GM23338 (cell line): Measurements from ENCODE around the gene SPINK2. TPM values are rescaled to one million over a fixed set of nuclear protein-coding genes. Genes with fewer than 3 reads are reported as not detected.

Experiments used
- ATAC-seq: fragments of 200-7000 bp; cut with Tn5 transposase; 3 replicates; pipeline ENCODE4 v1.9.1; 2020
- DNase-seq: peaks from one replicate; pipeline ENCODE4 v3.0.0-alpha.2; 2015; ENCODE audit warnings: low spot score
- H2AFZ ChIP-seq: fragments of 200-600 bp; sonication (generic); 2 replicates; pipeline ENCODE4 v1.8.0; 2016; ENCODE audit warnings: antibody characterized with exemption, mild to moderate bottlenecking, moderate library complexity
- H3F3A ChIP-seq: fragments of 200-600 bp; sonication (generic); replicated peaks from 2 replicates; pipeline ENCODE4 v1.8.0; 2017; ENCODE audit warnings: antibody characterized with exemption, mixed run types, low read depth
- H3K27ac ChIP-seq: fragments of 200-600 bp; sonication (generic); 2 replicates; pipeline ENCODE4 v1.6.1; 2016; ENCODE audit warnings: low read depth
- H3K27me3 ChIP-seq: fragments of 200-600 bp; sonication (generic); 2 replicates; pipeline ENCODE4 v1.8.0; 2016; ENCODE audit warnings: mild to moderate bottlenecking, mixed run types, moderate library complexity; ENCODE audit not compliant: insufficient read depth
- H3K36me3 ChIP-seq: fragments of 200-600 bp; sonication (generic); 2 replicates; pipeline ENCODE4 v1.8.0; 2016; ENCODE audit warnings: mild to moderate bottlenecking; ENCODE audit not compliant: insufficient read depth
- H3K4me1 ChIP-seq: fragments of 200-600 bp; sonication (generic); 2 replicates; pipeline ENCODE4 v1.8.0; 2016; ENCODE audit warnings: mild to moderate bottlenecking, moderate library complexity; ENCODE audit not compliant: insufficient read depth
- H3K4me2 ChIP-seq: fragments of 200-600 bp; sonication (generic); 2 replicates; pipeline ENCODE4 v1.7.1; 2017; ENCODE audit warnings: mixed run types
- H3K4me3 ChIP-seq: fragments of 200-600 bp; sonication (generic); 2 replicates; pipeline ENCODE4 v1.6.1; 2016; ENCODE audit warnings: mixed run types
- H3K79me2 ChIP-seq: fragments of 200-600 bp; sonication (generic); replicated peaks from 2 replicates; pipeline ENCODE4 v1.8.0; 2017; ENCODE audit warnings: mild to moderate bottlenecking; ENCODE audit not compliant: insufficient read depth
- H3K9me2 ChIP-seq: fragments of 200-600 bp; sonication (generic); 2 replicates; pipeline ENCODE4 v1.8.0; 2017; ENCODE audit not compliant: insufficient read depth
- H4K20me1 ChIP-seq: fragments of 200-600 bp; sonication (generic); replicated peaks from 2 replicates; pipeline ENCODE4 v1.8.0; 2017; ENCODE audit warnings: mild to moderate bottlenecking; ENCODE audit not compliant: insufficient read depth
- H3K27ac Mint-ChIP-seq: 2 replicates; pipeline ENCODE4 v1.8.0; 2020; ENCODE audit warnings: inconsistent platforms, mild to moderate bottlenecking, moderate library complexity, mixed read lengths
- H3K27me3 Mint-ChIP-seq: 3 replicates; pipeline ENCODE4 v1.8.0; 2022; ENCODE audit warnings: low read depth, mild to moderate bottlenecking, moderate library complexity, mixed read lengths, inconsistent platforms; ENCODE audit not compliant: insufficient read depth, poor library complexity
- H3K36me3 Mint-ChIP-seq: 3 replicates; pipeline ENCODE4 v1.8.0; 2021; ENCODE audit warnings: low read depth, mild to moderate bottlenecking, inconsistent platforms, moderate library complexity, mixed read lengths
- H3K4me1 Mint-ChIP-seq: 3 replicates; pipeline ENCODE4 v1.8.0; 2020; ENCODE audit warnings: mild to moderate bottlenecking, inconsistent platforms, mixed read lengths
- H3K4me3 Mint-ChIP-seq: 3 replicates; pipeline ENCODE4 v1.8.0; 2021; ENCODE audit warnings: moderate library complexity, mild to moderate bottlenecking, inconsistent platforms, mixed read lengths
- H3K9me3 Mint-ChIP-seq: 3 replicates; pipeline ENCODE4 v1.8.0; 2020; ENCODE audit warnings: moderate library complexity, mild to moderate bottlenecking, inconsistent platforms, mixed read lengths
- CREB1 ChIP-seq: fragments of 250-450 bp; sonication (Bioruptor Pico); IDR thresholded peaks from 2 replicates; pipeline ENCODE4 v1.5.0; 2020; ENCODE audit warnings: low read depth, mild to moderate bottlenecking, moderate library complexity
- CTCF ChIP-seq, 2 experiments: fragments of 200-600 bp in 1 of 2; sonication (generic) in 1 of 2; conservative IDR thresholded peaks; 2 replicates each; pipeline versions ENCODE4 v1.5.1 to v1.6.1; 2016 to 2017; ENCODE audit warnings: antibody characterized with exemption in 2 of 2, low read depth in 2 of 2, mild to moderate bottlenecking in 2 of 2, moderate library complexity in 1 of 2
- ETS1 ChIP-seq: IDR thresholded peaks from 2 replicates; pipeline ENCODE4 v1.6.1; 2016; ENCODE audit warnings: antibody characterized with exemption
- EZH2 ChIP-seq: fragments of 200-600 bp; sonication (generic); IDR thresholded peaks from one replicate; pipeline ENCODE4 v1.8.0; 2017; ENCODE audit warnings: antibody characterized with exemption, mild to moderate bottlenecking, low read depth; ENCODE audit not compliant: unreplicated experiment
- EZH2phosphoT487 ChIP-seq: fragments of 200-600 bp; sonication (generic); IDR thresholded peaks from one replicate; pipeline ENCODE4 v1.8.1; 2018; ENCODE audit warnings: antibody characterized with exemption; ENCODE audit not compliant: unreplicated experiment
- JUNB ChIP-seq: IDR thresholded peaks from one replicate; pipeline ENCODE4 v1.6.1; 2016; ENCODE audit warnings: antibody characterized with exemption; ENCODE audit not compliant: unreplicated experiment
- NANOG ChIP-seq: IDR thresholded peaks from 2 replicates; pipeline ENCODE4 v1.6.1; 2016; ENCODE audit warnings: antibody characterized with exemption, borderline replicate concordance
- POLR2AphosphoS5 ChIP-seq: IDR thresholded peaks from 2 replicates; pipeline ENCODE4 v1.6.1; 2016; ENCODE audit warnings: antibody characterized with exemption, low read depth
- REST ChIP-seq: IDR thresholded peaks from one replicate; pipeline ENCODE4 v1.6.1; 2018; ENCODE audit warnings: antibody characterized with exemption; ENCODE audit not compliant: unreplicated experiment
- STAT1 ChIP-seq: IDR thresholded peaks from one replicate; pipeline ENCODE4 v1.6.1; 2016; ENCODE audit warnings: antibody characterized with exemption; ENCODE audit not compliant: unreplicated experiment
- ZNF114 ChIP-seq: fragments of 250-450 bp; sonication (Bioruptor Pico); IDR thresholded peaks from 2 replicates; pipeline ENCODE4 v1.5.0; 2020; ENCODE audit warnings: mild to moderate bottlenecking, moderate library complexity
- ZNF331 ChIP-seq: fragments of 250-450 bp; sonication (Bioruptor Pico); IDR thresholded peaks from 2 replicates; pipeline ENCODE4 v1.5.0; 2020; ENCODE audit warnings: low read depth, mild to moderate bottlenecking, moderate library complexity
- ZNF462 ChIP-seq: fragments of 250-450 bp; sonication (Bioruptor Pico); IDR thresholded peaks from 2 replicates; pipeline ENCODE4 v1.5.0; 2020; ENCODE audit warnings: mild to moderate bottlenecking, moderate library complexity
- polyA plus RNA-seq: library from polyadenylated mRNA; unstranded; fragments of >200 nt; fragmentation: Nextera tagmentation; extraction: Ambion mirVana; gene quantifications from 2 replicates; pipeline ENCODE4 v1.2.1, GENCODE V29; 2016
- total RNA-seq: library from RNA; depleted of rRNA; stranded (reverse); fragments of >200 nt; shearing (Covaris generic); gene quantifications from 2 replicates; pipeline ENCODE4 v1.2.3, GENCODE V29; 2014

The SPINK2 gene
- total and polyA plus RNA-seq, 2 experiments from 2014 or later = 0.73 to 6.4 TPM

- Histone ChIP-seq H3K79me2 (no peaks in the 10 kb centered on the region), H3F3A (no peaks in the 10 kb centered on the region), H4K20me1 (no peaks in the 10 kb centered on the region), H3K36me3 (no peaks in the 10 kb centered on the region), H3K4me2 (no peak overlapping the region), H3K27me3 (peaks cover 33% of the 10 kb centered on the region), H3K27ac (no peak overlapping the region), H3K4me3 (no peak overlapping the region), H3K9me2 (no peaks in the 10 kb centered on the region), H2AFZ (no peak overlapping the region), H3K4me1 (0 out of 2 replicates have a peak, but pooled peaks cover 4% of the 10 kb centered on the region)
- H3K4me3 Mint-ChIP-seq = no peak overlapping the region
- peaks cover 2% of the 10 kb centered on the region; the same call in 1 of the 3 replicates for H3K4me1 Mint-ChIP-seq
- TF ChIP-seq EZH2 (no peak), JUNB (no peak), EZH2phosphoT487 (no peak), STAT1 (no peak), ZNF331 (no peak), ETS1 (no peak), CTCF (conservative IDR thresholded peaks at IDR 0.05; ENCODE audit: low read depth in 2 of 2) (no peak), REST (no peak), NANOG (no peak), CREB1 (CRISPR knock-in tag) (no peak), POLR2AphosphoS5 (no peak), ZNF114 (CRISPR knock-in tag) (no peak), ZNF462 (CRISPR knock-in tag) (no peak)
- DNase-seq (no peak), ATAC-seq (no peak)
- no peaks in the 10 kb centered on the region for H3K36me3 Mint-ChIP-seq
- peaks cover 6% of the 10 kb centered on the region; the same call in 1 of the 3 replicates for H3K9me3 Mint-ChIP-seq
- H3K27ac Mint-ChIP-seq = no peak overlapping the region
- peaks cover 28% of the 10 kb centered on the region for H3K27me3 Mint-ChIP-seq
Measured at GRCh38 chr4:56823933-56824600, 2.6 kb upstream of the SPINK2 start.
